GM23338 (cell line): ENCODE measurements around the gene CCDC196.
"Not testable (repeated sequence)": the region's sequence is repeated elsewhere in the genome, so short reads cannot be mapped to it uniquely, and the experiment has no call there.

Experiments used
- CREB1 ChIP-seq: fragments of 250-450 bp; sonication (Bioruptor Pico); IDR thresholded peaks from 2 replicates; pipeline ENCODE4 v1.5.0; 2020; ENCODE audit warnings: low read depth, mild to moderate bottlenecking, moderate library complexity
- CTCF ChIP-seq, 2 experiments: fragments of 200-600 bp in 1 of 2; sonication (generic) in 1 of 2; conservative IDR thresholded peaks; 2 replicates each; pipeline versions ENCODE4 v1.5.1 to v1.6.1; 2016 to 2017; ENCODE audit warnings: antibody characterized with exemption in 2 of 2, low read depth in 2 of 2, mild to moderate bottlenecking in 2 of 2, moderate library complexity in 1 of 2
- ETS1 ChIP-seq: IDR thresholded peaks from 2 replicates; pipeline ENCODE4 v1.6.1; 2016; ENCODE audit warnings: antibody characterized with exemption
- EZH2 ChIP-seq: fragments of 200-600 bp; sonication (generic); IDR thresholded peaks from one replicate; pipeline ENCODE4 v1.8.0; 2017; ENCODE audit warnings: antibody characterized with exemption, mild to moderate bottlenecking, low read depth; ENCODE audit not compliant: unreplicated experiment
- EZH2phosphoT487 ChIP-seq: fragments of 200-600 bp; sonication (generic); IDR thresholded peaks from one replicate; pipeline ENCODE4 v1.8.1; 2018; ENCODE audit warnings: antibody characterized with exemption; ENCODE audit not compliant: unreplicated experiment
- JUNB ChIP-seq: IDR thresholded peaks from one replicate; pipeline ENCODE4 v1.6.1; 2016; ENCODE audit warnings: antibody characterized with exemption; ENCODE audit not compliant: unreplicated experiment
- POLR2AphosphoS5 ChIP-seq: IDR thresholded peaks from 2 replicates; pipeline ENCODE4 v1.6.1; 2016; ENCODE audit warnings: antibody characterized with exemption, low read depth
- REST ChIP-seq: IDR thresholded peaks from one replicate; pipeline ENCODE4 v1.6.1; 2018; ENCODE audit warnings: antibody characterized with exemption; ENCODE audit not compliant: unreplicated experiment
- ZNF114 ChIP-seq: fragments of 250-450 bp; sonication (Bioruptor Pico); IDR thresholded peaks from 2 replicates; pipeline ENCODE4 v1.5.0; 2020; ENCODE audit warnings: mild to moderate bottlenecking, moderate library complexity

- not testable (repeated sequence) for TF ChIP-seq CTCF (conservative IDR thresholded peaks at IDR 0.05; ENCODE audit: low read depth in 2 of 2); POLR2AphosphoS5; ZNF114 (CRISPR knock-in tag); CREB1 (CRISPR knock-in tag); EZH2phosphoT487; EZH2; REST; ETS1; JUNB
Observed at GRCh38 chr14:66502836-66503235, 16.7 kb downstream of the CCDC196 start.
